BE2C (cell line): ENCODE measurements around the gene CCM2.

Source experiments
- DNase-seq: peaks from one replicate; pipeline ENCODE4 v3.0.0-alpha.2; 2020
- H3K27me3 ChIP-seq: fragments of 250-450 bp; sonication (Bioruptor Pico); 2 replicates; pipeline ENCODE4 v1.5.1; 2020; ENCODE audit warnings: mild to moderate bottlenecking
- H3K36me3 ChIP-seq: fragments of 250-450 bp; sonication (Bioruptor Pico); 2 replicates; pipeline ENCODE4 v1.5.1; 2020; ENCODE audit warnings: mild to moderate bottlenecking
- H3K4me1 ChIP-seq: fragments of 250-450 bp; sonication (Bioruptor Pico); 2 replicates; pipeline ENCODE4 v1.5.1; 2020
- H3K4me3 ChIP-seq: 2 replicates; pipeline ENCODE4 v1.5.1; 2011; ENCODE audit warnings: low read depth, low read length
- H3K9me3 ChIP-seq: fragments of 250-450 bp; sonication (Bioruptor Pico); 2 replicates; pipeline ENCODE4 v1.5.1; 2020
- TF ChIP-seq, protein P1 (sequence below): IDR thresholded peaks from 2 replicates; pipeline ENCODE4 v1.5.1; 2012; ENCODE audit warnings: mild to moderate bottlenecking, low read depth, low read length

Gene CCM2

GRCh38 chr7:45053401-45053800, 53.4 kb downstream of the CCM2 start:
- Histone ChIP-seq H3K4me3 (no peak overlapping the region), H3K4me1 (no peaks in the 10 kb centered on the region), H3K27me3 (no peaks in the 10 kb centered on the region), H3K9me3 (no peaks in the 10 kb centered on the region), H3K36me3 (no peaks in the 10 kb centered on the region)
- TF ChIP-seq, protein P1, sequence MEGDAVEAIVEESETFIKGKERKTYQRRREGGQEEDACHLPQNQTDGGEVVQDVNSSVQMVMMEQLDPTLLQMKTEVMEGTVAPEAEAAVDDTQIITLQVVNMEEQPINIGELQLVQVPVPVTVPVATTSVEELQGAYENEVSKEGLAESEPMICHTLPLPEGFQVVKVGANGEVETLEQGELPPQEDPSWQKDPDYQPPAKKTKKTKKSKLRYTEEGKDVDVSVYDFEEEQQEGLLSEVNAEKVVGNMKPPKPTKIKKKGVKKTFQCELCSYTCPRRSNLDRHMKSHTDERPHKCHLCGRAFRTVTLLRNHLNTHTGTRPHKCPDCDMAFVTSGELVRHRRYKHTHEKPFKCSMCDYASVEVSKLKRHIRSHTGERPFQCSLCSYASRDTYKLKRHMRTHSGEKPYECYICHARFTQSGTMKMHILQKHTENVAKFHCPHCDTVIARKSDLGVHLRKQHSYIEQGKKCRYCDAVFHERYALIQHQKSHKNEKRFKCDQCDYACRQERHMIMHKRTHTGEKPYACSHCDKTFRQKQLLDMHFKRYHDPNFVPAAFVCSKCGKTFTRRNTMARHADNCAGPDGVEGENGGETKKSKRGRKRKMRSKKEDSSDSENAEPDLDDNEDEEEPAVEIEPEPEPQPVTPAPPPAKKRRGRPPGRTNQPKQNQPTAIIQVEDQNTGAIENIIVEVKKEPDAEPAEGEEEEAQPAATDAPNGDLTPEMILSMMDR, result no peak
- DNase-seq, result no peak

DNA sequence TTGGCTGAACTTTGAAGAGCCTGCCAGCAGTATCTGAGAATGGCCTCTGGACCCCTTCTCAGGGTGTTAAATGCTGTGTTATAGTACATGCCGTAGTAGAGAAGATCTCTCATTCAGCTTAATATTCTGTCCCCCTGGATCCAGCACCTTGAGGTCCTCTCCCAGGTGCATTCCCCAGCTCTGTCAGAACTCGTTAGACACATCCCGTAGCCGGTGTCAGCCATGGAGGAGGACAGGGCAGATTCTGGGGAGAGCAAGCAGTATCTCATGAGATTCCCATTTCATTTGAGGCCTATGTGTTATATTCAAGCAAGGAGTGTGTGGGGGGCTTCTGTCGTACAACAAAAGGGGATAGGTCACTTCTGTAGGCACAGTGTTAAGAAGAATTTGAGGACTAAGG, 53.9 kb downstream of the CCM2 start:
- no peaks in the 10 kb centered on the region for H3K27me3 ChIP-seq
- no peaks in the 10 kb centered on the region for H3K9me3 ChIP-seq
- no peaks in the 10 kb centered on the region for H3K36me3 ChIP-seq
- no peak for DNase-seq
- no peaks in the 10 kb centered on the region for H3K4me1 ChIP-seq
- no peak overlapping the region for H3K4me3 ChIP-seq
- TF ChIP-seq, protein P1, result no peak

DNA sequence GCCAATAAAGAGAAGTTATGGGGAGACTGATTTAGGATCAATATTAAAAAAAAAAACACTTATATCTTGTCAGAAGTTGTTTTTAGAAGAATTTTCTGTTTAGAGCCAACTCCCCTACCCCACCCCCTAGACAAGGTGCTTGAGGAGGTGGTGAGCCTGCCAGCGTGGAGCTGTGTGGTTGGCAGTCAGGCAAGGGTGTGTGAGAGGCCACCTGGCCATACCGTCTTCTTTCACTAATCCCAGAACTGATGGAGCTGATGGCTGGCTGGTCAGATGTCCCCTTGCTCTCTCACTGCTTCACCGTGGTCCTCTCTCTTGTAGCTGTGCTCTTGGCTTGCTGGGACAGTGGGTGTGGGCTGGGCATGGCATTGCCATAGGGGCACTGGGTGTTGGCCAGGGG, 54.4 kb downstream of the CCM2 start:
- TF ChIP-seq, protein P1, result no peak
- no peak for DNase-seq
- H3K9me3 ChIP-seq, result no peaks in the 10 kb centered on the region
- no peak overlapping the region for H3K4me3 ChIP-seq
- no peaks in the 10 kb centered on the region for H3K27me3 ChIP-seq
- no peaks in the 10 kb centered on the region for H3K36me3 ChIP-seq
- no peaks in the 10 kb centered on the region for H3K4me1 ChIP-seq

GRCh38 chr7:45055016-45055415, 55.0 kb downstream of the CCM2 start:
- no peaks in the 10 kb centered on the region for H3K27me3 ChIP-seq
- H3K36me3 ChIP-seq, result no peaks in the 10 kb centered on the region
- TF ChIP-seq, protein P1, result no peak
- no peaks in the 10 kb centered on the region for H3K9me3 ChIP-seq
- H3K4me3 ChIP-seq, result no peak overlapping the region
- no peaks in the 10 kb centered on the region for H3K4me1 ChIP-seq
- no peak for DNase-seq

DNA sequence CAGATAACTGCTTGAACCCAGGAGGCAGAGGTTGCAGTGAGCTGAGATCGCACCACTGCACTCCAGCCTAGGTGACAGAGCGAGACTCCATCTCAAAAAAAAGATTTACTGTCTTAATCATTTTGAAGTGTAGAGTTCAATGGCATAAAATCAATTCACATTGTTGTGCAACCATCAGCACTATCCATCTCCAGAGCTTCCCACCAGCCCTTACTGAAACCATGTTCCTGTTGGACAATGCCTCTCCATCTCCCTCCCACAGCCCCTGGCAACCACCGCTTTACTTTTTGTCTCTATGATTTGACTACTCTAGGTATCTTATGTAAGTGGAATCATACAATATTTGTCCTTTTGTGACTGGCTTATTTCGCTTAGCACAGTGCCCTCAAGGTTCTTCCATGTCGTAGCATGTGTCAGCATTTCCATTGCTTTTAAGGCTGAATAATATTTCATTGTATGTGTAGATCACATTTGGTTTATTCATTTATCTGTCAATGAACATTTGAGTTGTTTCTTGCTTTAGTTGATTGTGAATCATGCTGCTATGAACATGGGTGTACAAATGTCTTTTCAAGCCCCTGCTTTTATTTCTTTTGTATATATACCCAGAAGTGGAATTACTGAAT, 55.7 kb downstream of the CCM2 start:
- TF ChIP-seq, protein P1, result no peak
- H3K9me3 ChIP-seq, result no peaks in the 10 kb centered on the region; the same call in 1 of the 2 replicates
- no peak overlapping the region for H3K4me3 ChIP-seq
- no peaks in the 10 kb centered on the region for H3K27me3 ChIP-seq
- H3K36me3 ChIP-seq, result no peaks in the 10 kb centered on the region
- H3K4me1 ChIP-seq, result no peaks in the 10 kb centered on the region
- no peak for DNase-seq

GRCh38 chr7:45057878-45058277, 57.9 kb downstream of the CCM2 start:
- Histone ChIP-seq H3K4me1 (no peaks in the 10 kb centered on the region), H3K4me3 (no peak overlapping the region), H3K27me3 (no peaks in the 10 kb centered on the region), H3K36me3 (no peaks in the 10 kb centered on the region), H3K9me3 (no peaks in the 10 kb centered on the region; the same call in 1 of the 2 replicates)
- no peak for DNase-seq
- TF ChIP-seq, protein P1, result no peak
